Brain microvascular endothelial cell (primary cell): ENCODE measurements around the gene ARF3.

Source experiments
- DNase-seq: peaks from one replicate; pipeline ENCODE4 v3.0.0-alpha.2; 2020
- H3K27ac ChIP-seq: fragments of 250-450 bp; sonication (Bioruptor Pico); 2 replicates; pipeline ENCODE4 v1.5.1; 2020; ENCODE audit warnings: mild to moderate bottlenecking, moderate library complexity
- H3K27me3 ChIP-seq: fragments of 250-450 bp; sonication (Bioruptor Pico); replicated peaks from 2 replicates; pipeline ENCODE4 v1.5.1; 2020; ENCODE audit warnings: mild to moderate bottlenecking
- H3K36me3 ChIP-seq: fragments of 250-450 bp; sonication (Bioruptor Pico); replicated peaks from 2 replicates; pipeline ENCODE4 v1.5.1; 2020; ENCODE audit warnings: mild to moderate bottlenecking
- H3K4me3 ChIP-seq: 2 replicates; pipeline ENCODE4 v1.5.1; 2011; ENCODE audit warnings: low read depth, mild to moderate bottlenecking, control low read depth, low read length, moderate library complexity
- CTCF ChIP-seq: IDR thresholded peaks from 2 replicates; pipeline ENCODE4 v1.5.1; 2011; ENCODE audit warnings: low read depth, mild to moderate bottlenecking, moderate library complexity, low read length, control low read depth, inconsistent platforms; ENCODE audit errors: missing control alignments
- in situ Hi-C: cut with HindIII; loops from 2 replicates; pipeline ENCODE4 v1.10.0; 2017; ENCODE audit warnings: low sequenced_read_pairs, low pct_ligation_motif_present

Gene ARF3

GRCh38 chr12:48967991-48968390 is 10.7 kb upstream of the ARF3 start:
- no peak for TF ChIP-seq CTCF
- H3K27me3 ChIP-seq = peaks cover 46% of the 10 kb centered on the region
- no peak for DNase-seq

DNA sequence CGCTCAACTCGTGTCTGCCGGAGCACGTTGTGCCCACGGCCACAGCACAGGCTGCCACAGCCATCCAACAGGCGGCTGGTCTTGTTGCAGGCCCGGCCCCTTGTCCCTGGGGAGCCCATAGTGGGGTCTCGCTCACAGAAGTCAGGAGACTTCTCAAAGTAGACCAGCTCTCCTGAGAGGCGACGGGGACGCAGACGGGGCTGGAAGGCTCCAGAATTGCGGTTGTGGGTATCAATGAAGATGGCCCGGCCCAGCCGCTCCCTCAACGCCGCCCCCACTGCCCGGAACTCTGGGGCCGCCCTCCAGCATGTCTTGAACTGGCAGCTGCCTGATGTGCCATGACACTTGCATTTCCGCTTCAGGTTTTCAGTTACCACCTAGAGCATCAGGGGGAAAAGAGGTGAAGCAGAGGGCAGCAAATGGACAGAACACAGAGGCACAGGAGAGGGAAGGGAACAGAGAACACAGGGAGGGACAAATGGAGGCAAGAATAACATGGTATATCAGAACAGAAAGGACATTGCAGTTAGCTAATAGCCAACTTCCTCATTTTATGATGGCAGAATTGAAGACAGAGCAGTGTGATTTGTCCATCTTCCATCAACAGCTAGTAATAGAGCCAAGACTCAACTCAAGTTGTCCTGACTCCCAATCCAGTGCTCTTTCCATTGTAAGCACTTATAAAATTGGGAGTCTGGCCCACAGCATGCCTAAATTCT is 9.0 kb upstream of the ARF3 start:
- Histone ChIP-seq H3K27me3 (peaks cover 35% of the 10 kb centered on the region), H3K36me3 (no peaks in the 10 kb centered on the region), H3K4me3 (no peak overlapping the region), H3K27ac (no peak overlapping the region)
- no peak for TF ChIP-seq CTCF
- no peak for DNase-seq
- in situ Hi-C loops = no loop called here

More at GRCh38 chr12:48967991-48968390, 10.7 kb upstream of the ARF3 start:
- in situ Hi-C loops = no loop called here
- no peak overlapping the region for H3K4me3 ChIP-seq
- H3K27ac ChIP-seq = no peak overlapping the region
- H3K36me3 ChIP-seq = no peaks in the 10 kb centered on the region

DNA sequence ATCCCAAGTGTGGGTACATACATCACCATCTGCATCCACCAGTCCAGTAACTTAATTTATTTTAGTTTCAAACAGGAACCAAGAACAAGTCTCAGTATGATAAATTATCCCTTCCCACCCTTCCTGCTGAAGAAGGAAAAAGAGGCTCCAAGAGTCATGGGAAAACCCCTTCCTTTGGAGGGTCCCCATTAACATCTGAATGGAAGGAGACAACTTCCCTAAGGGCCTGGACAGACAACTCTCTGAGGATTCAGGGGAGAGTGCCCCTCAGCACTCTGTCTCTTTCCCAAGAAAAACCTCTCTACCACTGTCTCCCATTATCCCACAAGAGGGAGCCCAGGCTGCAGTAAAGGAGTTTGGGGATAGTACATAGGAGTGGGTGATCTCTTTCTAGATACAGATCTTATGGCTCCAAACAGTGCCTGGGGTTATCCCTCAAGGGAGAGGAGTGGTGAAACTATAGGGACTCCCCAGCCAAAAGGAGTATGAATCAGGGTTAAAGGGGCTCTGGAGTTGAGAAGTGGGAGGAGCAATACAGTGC is 8.1 kb upstream of the ARF3 start:
- DNase-seq = no peak
- TF ChIP-seq CTCF = peak; percentile 67
- in situ Hi-C loops = no loop called here
- Histone ChIP-seq H3K36me3 (no peaks in the 10 kb centered on the region), H3K4me3 (no peak overlapping the region), H3K27ac (no peak overlapping the region), H3K27me3 (peaks cover 25% of the 10 kb centered on the region)

GRCh38 chr12:48961801-48962200 is 4.5 kb upstream of the ARF3 start:
- H3K27me3 ChIP-seq = peaks cover 11% of the 10 kb centered on the region
- TF ChIP-seq CTCF = no peak
- H3K36me3 ChIP-seq = no peaks in the 10 kb centered on the region
- no peak overlapping the region for H3K4me3 ChIP-seq
- no peak for DNase-seq
- in situ Hi-C loops = no loop called here
- no peak overlapping the region for H3K27ac ChIP-seq

- DNase-seq = no peak
- H3K27ac ChIP-seq = no peak overlapping the region
- TF ChIP-seq CTCF = no peak
- H3K27me3 ChIP-seq = peaks cover 9% of the 10 kb centered on the region
- no peaks in the 10 kb centered on the region for H3K36me3 ChIP-seq
- in situ Hi-C loops = no loop called here
- no peak overlapping the region for H3K4me3 ChIP-seq
These were observed 4.0 kb upstream of the ARF3 start for GRCh38 chr12:48961331-48961730.

- peaks cover 4% of the 10 kb centered on the region for H3K27me3 ChIP-seq
- peaks cover 3% of the 10 kb centered on the region for H3K36me3 ChIP-seq
- no peak overlapping the region for H3K27ac ChIP-seq
- DNase-seq = no peak
- in situ Hi-C loops = no loop called here
- no peak for TF ChIP-seq CTCF
- no peak overlapping the region for H3K4me3 ChIP-seq
These were observed 3.5 kb upstream of the ARF3 start for GRCh38 chr12:48960834-48961233.
